NCI-H510A (cell line): ENCODE data around the gene CES3.
A peak's percentile ranks its signal among the peaks of the same experiment; 100 is the strongest.
"Not testable (repeated sequence)": the region's sequence is repeated elsewhere in the genome, so short reads cannot be mapped to it uniquely, and the experiment has no call there.

Experiments
- DNase-seq: peaks from one replicate; lab custom pipeline; 2025; lab: John Stamatoyannopoulos, UW

CES3 gene

GRCh38 chr16:66970775-66971720, 10.0 kb downstream of the CES3 start:
- DNase-seq, result no peak

DNA sequence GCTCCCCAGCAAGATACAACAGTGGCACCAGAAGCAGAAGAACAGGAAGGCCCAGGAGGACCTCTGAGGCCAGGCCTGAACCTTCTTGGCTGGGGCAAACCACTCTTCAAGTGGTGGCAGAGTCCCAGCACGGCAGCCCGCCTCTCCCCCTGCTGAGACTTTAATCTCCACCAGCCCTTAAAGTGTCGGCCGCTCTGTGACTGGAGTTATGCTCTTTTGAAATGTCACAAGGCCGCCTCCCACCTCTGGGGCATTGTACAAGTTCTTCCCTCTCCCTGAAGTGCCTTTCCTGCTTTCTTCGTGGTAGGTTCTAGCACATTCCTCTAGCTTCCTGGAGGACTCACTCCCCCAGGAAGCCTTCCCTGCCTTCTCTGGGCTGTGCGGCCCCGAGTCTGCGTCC, 11.9 kb downstream of the CES3 start:
- DNase-seq, result no peak

- DNase-seq, result no peak
These were observed 12.7 kb downstream of the CES3 start for GRCh38 chr16:66973716-66974115.

DNA sequence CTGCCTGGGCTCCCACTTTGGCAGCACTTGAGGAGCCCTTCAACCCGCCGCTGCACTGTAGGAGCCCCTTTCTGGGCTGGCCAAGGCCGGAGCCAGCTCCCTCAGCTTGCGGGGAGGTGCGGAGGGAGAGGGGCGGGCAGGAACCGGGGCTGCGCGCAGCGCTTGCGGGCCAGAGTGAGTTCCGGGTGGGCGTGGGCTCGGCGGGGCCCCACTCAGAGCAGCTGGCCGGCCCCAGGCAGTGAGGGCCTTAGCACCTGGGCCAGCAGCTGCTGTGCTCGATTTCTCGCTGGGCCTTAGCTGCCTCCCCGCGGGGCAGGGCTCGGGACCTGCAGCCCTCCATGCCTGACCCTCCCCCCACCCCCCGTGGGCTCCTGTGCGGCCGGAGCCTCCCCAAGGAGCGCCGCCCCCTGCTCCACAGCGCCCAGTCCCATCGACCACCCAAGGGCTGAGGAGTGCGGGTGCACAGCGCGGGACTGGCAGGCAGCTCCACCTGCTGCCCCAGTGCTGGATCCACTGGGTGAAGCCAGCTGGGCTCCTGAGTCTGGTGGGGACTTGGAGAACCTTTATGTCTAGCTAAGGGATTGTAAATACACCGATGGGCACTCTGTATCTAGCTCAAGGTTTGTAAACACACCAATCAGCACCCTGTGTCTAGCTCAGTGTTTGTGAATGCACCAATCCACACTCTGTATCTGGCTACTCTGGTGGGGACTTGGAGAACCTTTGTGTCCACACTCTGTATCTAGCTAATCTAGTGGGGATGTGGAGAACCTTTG, 13.3 kb downstream of the CES3 start:
- DNase-seq, result not testable (repeated sequence)

DNA sequence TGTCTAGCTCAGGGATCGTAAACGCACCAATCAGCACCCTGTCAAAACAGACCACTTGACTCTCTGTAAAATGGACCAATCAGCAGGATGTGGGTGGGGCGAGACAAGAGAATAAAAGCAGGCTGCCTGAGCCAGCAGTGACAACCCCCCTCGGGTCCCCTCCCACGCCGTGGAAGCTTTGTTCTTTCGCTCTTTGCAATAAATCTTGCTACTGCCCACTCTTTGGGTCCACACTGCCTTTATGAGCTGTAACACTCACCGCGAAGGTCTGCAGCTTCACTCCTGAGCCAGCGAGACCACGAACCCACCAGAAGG, 13.8 kb downstream of the CES3 start:
- not testable (repeated sequence) for DNase-seq

DNA sequence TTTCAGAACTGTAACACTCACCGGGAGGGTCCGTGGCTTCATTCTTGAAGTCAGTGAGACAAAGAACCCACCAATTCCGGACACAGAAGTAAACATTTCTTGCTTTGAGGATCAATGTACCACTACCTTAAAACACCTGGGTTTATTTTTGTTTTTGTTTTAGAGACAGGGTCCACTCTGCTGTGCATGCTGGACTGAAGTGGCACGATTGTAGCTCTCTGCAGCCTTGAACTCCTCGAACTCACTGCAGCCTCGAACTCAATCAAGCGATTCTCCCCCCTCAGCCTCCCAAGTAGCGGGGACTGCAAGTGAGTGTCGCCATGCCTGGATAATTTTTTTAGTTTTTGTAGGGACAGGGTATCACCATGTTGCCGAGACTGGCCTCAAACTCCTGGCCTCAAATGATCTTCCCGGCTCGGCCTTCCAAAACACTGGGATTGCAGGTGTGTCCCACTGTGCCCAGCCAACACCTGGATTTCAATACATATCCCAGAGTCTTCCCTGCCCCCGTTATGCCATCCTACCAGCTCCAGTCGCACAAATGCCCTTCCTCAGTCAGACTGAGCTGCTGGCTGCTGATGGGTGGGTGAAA, 14.3 kb downstream of the CES3 start:
- DNase-seq, result no peak

- no peak for DNase-seq
These were observed 15.7 kb downstream of the CES3 start for GRCh38 chr16:66976746-66977145.

- peak; percentile 68 for DNase-seq
These were observed 16.5 kb downstream of the CES3 start for GRCh38 chr16:66977341-66978113.

- no peak for DNase-seq
These were observed 18.1 kb downstream of the CES3 start for GRCh38 chr16:66979011-66979717.

GRCh38 chr16:66983033-66983432, 22.0 kb downstream of the CES3 start:
- no peak for DNase-seq

GRCh38 chr16:66984892-66985311, 23.8 kb downstream of the CES3 start:
- DNase-seq, result no peak

GRCh38 chr16:66986559-66986958, 25.5 kb downstream of the CES3 start:
- no peak for DNase-seq

- DNase-seq, result no peak
These were observed 27.2 kb downstream of the CES3 start, which contains the start of gene CES4A for GRCh38 chr16:66988197-66988788. Gene CES4A, plus strand, starts transcription at chr16:66988589. Its CDS starts 184 bp downstream, at chr16:66988773.

DNA sequence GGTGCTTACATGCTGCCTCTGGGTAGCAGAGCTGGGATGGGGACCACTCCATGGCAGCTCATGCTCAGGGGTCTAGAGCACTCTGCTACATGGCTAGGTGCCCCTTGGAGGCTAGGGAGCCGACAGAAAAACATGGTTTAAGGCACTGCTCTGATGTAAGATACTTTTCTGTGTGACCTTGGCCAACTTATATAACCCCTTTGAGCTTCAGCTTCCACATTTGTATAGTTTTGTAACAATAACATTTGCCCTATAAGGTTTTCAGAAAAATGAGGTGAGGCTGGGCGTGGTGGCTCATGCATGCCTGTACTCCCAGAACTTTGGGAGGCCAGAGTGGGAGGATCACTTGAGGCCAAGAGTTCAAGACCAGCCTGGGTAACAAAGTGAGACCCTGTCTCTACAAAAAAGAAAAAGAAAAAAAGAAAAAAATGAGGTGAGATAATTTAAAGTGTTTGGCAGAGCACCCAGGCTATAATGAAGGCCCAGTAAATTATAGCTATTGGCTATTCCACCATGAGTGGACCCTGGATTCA, 30.5 kb downstream of the CES3 start:
- no peak for DNase-seq

GRCh38 chr16:66993558-66993957, 32.5 kb downstream of the CES3 start:
- DNase-seq, result not testable (repeated sequence)

DNA sequence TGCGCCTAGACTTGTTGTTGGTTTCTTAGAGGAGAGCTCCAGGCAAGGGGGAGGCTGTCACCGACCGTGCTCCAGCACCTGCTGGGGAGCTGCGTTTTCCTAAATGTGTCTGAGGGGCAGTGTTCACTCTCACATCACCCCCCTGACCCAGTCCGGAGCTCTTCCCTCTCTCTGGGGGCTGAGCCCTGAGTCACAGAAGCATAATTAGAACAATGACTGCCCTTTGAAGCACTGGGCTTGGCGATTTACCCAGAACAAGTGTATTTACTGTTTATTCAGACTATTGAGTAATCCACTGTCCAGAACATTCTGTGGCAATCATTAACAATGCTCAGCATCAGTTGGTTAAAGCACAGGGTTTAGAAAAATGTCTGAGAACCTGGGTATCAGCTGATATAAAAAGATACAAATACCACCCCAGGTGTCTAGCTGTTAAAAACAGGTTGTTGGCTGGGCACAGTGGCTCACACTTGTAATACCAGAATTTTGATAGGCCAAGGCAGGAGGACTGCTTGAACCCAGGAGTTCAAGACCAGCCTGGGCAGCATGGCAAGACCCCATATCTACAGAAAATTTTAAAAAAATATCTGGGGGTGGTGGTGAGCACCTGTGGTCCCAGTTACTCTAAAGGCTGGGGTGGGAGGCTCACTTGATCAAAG, 35.4 kb downstream of the CES3 start:
- no peak for DNase-seq

GRCh38 chr16:66996983-66997358, 35.9 kb downstream of the CES3 start:
- no peak for DNase-seq

DNA sequence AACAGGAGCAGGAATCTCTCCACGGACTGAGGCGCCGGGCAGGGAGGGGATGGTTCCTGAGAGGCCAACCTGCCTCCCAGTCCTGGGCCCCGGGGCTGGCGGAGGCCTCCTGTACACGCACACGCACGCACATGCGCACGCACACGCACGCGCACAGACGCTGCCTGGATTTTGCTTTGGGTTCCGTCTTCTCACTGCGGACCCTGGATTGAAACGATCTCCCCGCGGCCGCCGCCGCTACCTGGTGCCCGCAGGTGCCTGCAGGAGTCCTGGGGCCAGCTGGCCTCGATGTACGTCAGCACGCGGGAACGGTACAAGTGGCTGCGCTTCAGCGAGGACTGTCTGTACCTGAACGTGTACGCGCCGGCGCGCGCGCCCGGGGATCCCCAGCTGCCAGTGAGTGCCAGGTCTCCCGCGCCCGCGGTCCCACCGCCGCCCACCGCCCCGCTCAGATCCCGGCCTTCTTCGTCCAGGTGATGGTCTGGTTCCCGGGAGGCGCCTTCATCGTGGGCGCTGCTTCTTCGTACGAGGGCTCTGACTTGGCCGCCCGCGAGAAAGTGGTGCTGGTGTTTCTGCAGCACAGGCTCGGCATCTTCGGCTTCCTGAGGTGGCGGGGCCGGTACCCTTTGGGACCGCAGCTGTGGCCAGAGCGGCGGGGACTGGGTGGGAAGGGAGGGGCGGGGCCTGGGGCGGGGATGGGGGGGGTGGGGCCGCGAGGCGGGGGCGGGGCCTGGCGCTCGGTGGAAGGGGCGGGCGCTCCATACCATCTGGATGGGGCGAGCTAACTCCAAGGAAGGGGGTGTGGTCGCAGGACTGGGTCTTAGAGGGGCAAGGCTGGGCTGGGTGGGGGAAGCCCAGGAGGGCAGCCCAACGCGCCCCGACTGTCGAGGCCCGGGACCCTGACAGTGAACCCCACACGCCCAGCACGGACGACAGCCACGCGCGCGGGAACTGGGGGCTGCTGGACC, 39.6 kb downstream of the CES3 start:
- DNase-seq, result peak; percentile 58

- DNase-seq, result no peak
These were observed 40.7 kb downstream of the CES3 start for GRCh38 chr16:67001726-67002125.
